Endothelial cell of umbilical vein (primary cell): ENCODE data around the gene PON1. TPM values are rescaled to one million over a fixed set of nuclear protein-coding genes. Genes with fewer than 3 reads are reported as not detected.

Experiments used
- BruUV-seq: library from RNA; stranded (reverse); fragments of 400-500 nt; replicated peaks from 2 replicates; lab custom pipeline; 2021; lab: Mats Ljungman, UMichigan
- CTCF ChIA-PET: fragments of 300-600, 350-600 bp; sonication (Branson Sonifier 250); formaldehyde crosslinking; loops from one replicate; lab custom pipeline; 2021; ENCODE audit warnings: antibody characterized with exemption, inconsistent platforms; lab: Charles Lee
- POLR2A ChIA-PET: fragments of 300-600, 350-600 bp; sonication (Branson Sonifier 250); formaldehyde crosslinking; loops from one replicate; lab custom pipeline; 2021; ENCODE audit warnings: antibody characterized with exemption, inconsistent platforms; lab: Charles Lee
- DNase-seq: peaks from one replicate; pipeline ENCODE4 v3.0.0-alpha.2; 2011; ENCODE audit warnings: low read depth, low spot score
- FAIRE-seq: peaks from 2 replicates; lab custom pipeline; 2011; peaks lifted over from hg19 to GRCh38; lab: Jason Lieb, UNC
- H2AFZ ChIP-seq: 2 replicates; pipeline ENCODE4 v1.6.0; 2012; ENCODE audit warnings: low read depth, low read length, control low read depth, inconsistent platforms
- H3K27ac ChIP-seq: 2 replicates; pipeline ENCODE4 v1.5.1; 2011; ENCODE audit warnings: low read depth, mild to moderate bottlenecking, control low read depth, low read length, moderate library complexity; ENCODE audit not compliant: insufficient read depth
- H3K27me3 ChIP-seq, 2 experiments: 2 replicates each; pipeline versions ENCODE4 v1.6.0 to v1.6.1; 2011; ENCODE audit warnings: low read length in 2 of 2, mixed read lengths in 1 of 2; ENCODE audit not compliant: control insufficient read depth in 2 of 2, insufficient read depth in 2 of 2
- H3K36me3 ChIP-seq, 2 experiments: 2 replicates in 1 of 2; 3 replicates in 1 of 2; pipeline ENCODE4 v1.5.1; 2011; ENCODE audit warnings: low read length in 2 of 2, mild to moderate bottlenecking in 1 of 2, moderate library complexity in 1 of 2; ENCODE audit not compliant: control insufficient read depth in 2 of 2, insufficient read depth in 2 of 2; ENCODE audit errors: extremely low read depth in 1 of 2
- H3K4me1 ChIP-seq: 3 replicates; pipeline ENCODE4 v1.5.1; 2011; ENCODE audit warnings: mild to moderate bottlenecking, low read length; ENCODE audit not compliant: control insufficient read depth, insufficient read depth; ENCODE audit errors: extremely low read depth
- H3K4me2 ChIP-seq: 2 replicates; pipeline ENCODE4 v1.6.1; 2011; ENCODE audit warnings: low read length, control low read depth, mixed read lengths; ENCODE audit not compliant: insufficient read depth
- H3K4me3 ChIP-seq, 3 experiments: fragments of 200-600 bp in 1 of 3; sonication (generic), shearing (Covaris generic) in 1 of 3; replicated peaks in 1 of 3; 2 replicates each; pipeline ENCODE4 v1.5.1; 2011 to 2016; ENCODE audit warnings: control low read depth in 3 of 3, low read length in 3 of 3, mild to moderate bottlenecking in 2 of 3, inconsistent platforms in 1 of 3, low read depth in 1 of 3, moderate library complexity in 1 of 3; ENCODE audit not compliant: insufficient read depth in 1 of 3
- H3K79me2 ChIP-seq: 2 replicates; pipeline ENCODE4 v1.6.0; 2012; ENCODE audit warnings: low read length, inconsistent platforms; ENCODE audit not compliant: control insufficient read depth, insufficient read depth
- H3K9ac ChIP-seq: replicated peaks from 2 replicates; pipeline ENCODE3; 2011; ENCODE audit warnings: low read length, control low read depth; ENCODE audit not compliant: insufficient read depth; ENCODE audit errors: extremely low read depth
- H3K9me1 ChIP-seq: replicated peaks from 3 replicates; pipeline ENCODE4 v1.6.0; 2011; ENCODE audit warnings: mild to moderate bottlenecking, low read length; ENCODE audit not compliant: control insufficient read depth, insufficient read depth; ENCODE audit errors: extremely low read depth
- H3K9me3 ChIP-seq: replicated peaks from 2 replicates; pipeline ENCODE4 v1.5.1; 2012; ENCODE audit warnings: low read length, inconsistent platforms; ENCODE audit not compliant: control insufficient read depth, insufficient read depth
- H4K20me1 ChIP-seq: replicated peaks from 2 replicates; pipeline ENCODE3; 2011; ENCODE audit warnings: mild to moderate bottlenecking, low read length; ENCODE audit not compliant: control insufficient read depth, insufficient read depth; ENCODE audit errors: extremely low read depth
- CTCF ChIP-seq, 2 donors: IDR thresholded peaks; 1 replicate in 1 of 2; 2 replicates in 1 of 2; pipeline ENCODE4 v1.5.1; 2011; ENCODE audit warnings: low read length in 2 of 2, mild to moderate bottlenecking in 2 of 2, moderate library complexity in 2 of 2, control low read depth in 1 of 2, inconsistent platforms in 1 of 2, low read depth in 1 of 2; ENCODE audit not compliant: insufficient read depth in 1 of 2; ENCODE audit errors: extremely low read depth in 1 of 2
- EZH2 ChIP-seq: IDR thresholded peaks from 2 replicates; pipeline ENCODE4 v1.6.1; 2012; ENCODE audit warnings: borderline replicate concordance, low read depth, mild to moderate bottlenecking, moderate library complexity, low read length, inconsistent platforms; ENCODE audit not compliant: severe bottlenecking
- FOS ChIP-seq: IDR thresholded peaks from 2 replicates; pipeline ENCODE4 v1.6.1; 2011; ENCODE audit warnings: mild to moderate bottlenecking, low read length, moderate library complexity, borderline replicate concordance; ENCODE audit not compliant: insufficient read depth
- GATA2 ChIP-seq: IDR thresholded peaks from 2 replicates; pipeline ENCODE4 v1.7.0; 2011; ENCODE audit warnings: low read depth, mild to moderate bottlenecking, moderate library complexity, mixed read lengths, low read length; ENCODE audit not compliant: insufficient read length, insufficient read depth
- JUN ChIP-seq: IDR thresholded peaks from 2 replicates; pipeline ENCODE4 v1.6.1; 2011; ENCODE audit warnings: borderline replicate concordance, low read depth; ENCODE audit not compliant: insufficient read length, insufficient read depth
- MAX ChIP-seq: IDR thresholded peaks from 2 replicates; pipeline ENCODE4 v1.6.1; 2011; ENCODE audit not compliant: insufficient read depth, insufficient read length
- MYC ChIP-seq: IDR thresholded peaks from one replicate; pipeline ENCODE4 v1.6.1; 2011; ENCODE audit warnings: mild to moderate bottlenecking, low read depth, low read length
- POLR2A ChIP-seq: IDR thresholded peaks from 2 replicates; pipeline ENCODE4 v1.6.1; 2012; ENCODE audit warnings: low read depth, mild to moderate bottlenecking, control low read depth, low read length
- POLR2AphosphoS5 ChIP-seq: IDR thresholded peaks from 2 replicates; pipeline ENCODE4 v1.6.1; 2012; ENCODE audit warnings: low read depth, mild to moderate bottlenecking, control low read depth, low read length, moderate library complexity; ENCODE audit not compliant: insufficient read depth
- dilution Hi-C: fragments of 300-500 bp; cut with MboI; formaldehyde crosslinking; loops from one replicate; pipeline ENCODE4 v1.15.0; 2019; ENCODE audit warnings: low sequenced_read_pairs; ENCODE audit not compliant: extremely low pct_ligation_motif_present
- intact Hi-C: fragments of 100-400 bp; cut with micrococcal nuclease; formaldehyde crosslinking; loops from one replicate; pipeline ENCODE4 v1.10.0; 2022
- polyA plus RNA-seq, 4 experiments: library from polyadenylated mRNA; depleted of rRNA in 3 of 4; stranded (reverse) in 3 of 4; unstranded in 1 of 4; fragments of >200 nt; gene quantifications; 2 replicates each; pipeline versions ENCODE4 v1.2.1 to v1.2.3, GENCODE V29; 2011 to 2012; ENCODE audit warnings: missing spikeins in 1 of 4
- total RNA-seq: library from RNA; stranded (reverse); gene quantifications from 2 replicates; pipeline ENCODE4 v1.2.3, GENCODE V29; 2021

PON1 gene
- total and polyA plus RNA-seq, 2 donors (not counting 3 experiments of a cell fraction or from before 2014, with no cell fraction given), result not detected

- no peak for DNase-seq
- no peaks in the 10 kb centered on the region for H3K4me1 ChIP-seq
- no peaks in the 10 kb centered on the region for H3K36me3 ChIP-seq
- H3K9me3 ChIP-seq, result no peaks in the 10 kb centered on the region
- no peaks in the 10 kb centered on the region for H4K20me1 ChIP-seq
- H3K27ac ChIP-seq, result no peak overlapping the region
- BruUV-seq, result no TSS peak
- H3K4me2 ChIP-seq, result no peak overlapping the region
- H3K4me3 ChIP-seq, result no peak overlapping the region
- CTCF ChIA-PET, result interaction anchor here (1.1 kb wide), 1 partner anchor 16 kb away, joined by 4 read pairs; no protein-coding TSS in a partner anchor
- no peak overlapping the region for H3K9ac ChIP-seq
- intact Hi-C loops, result no loop called here
- no peak for TF ChIP-seq FOS
- no peak for TF ChIP-seq JUN
- no peak for TF ChIP-seq POLR2AphosphoS5
- no peak for TF ChIP-seq CTCF (IDR thresholded peaks at IDR 0.05; ENCODE audit: extremely low read depth in 1 of 2, insufficient read depth in 1 of 2, low read depth in 1 of 2, low read length in 2 of 2)
- no peak for TF ChIP-seq POLR2A
- no peak for TF ChIP-seq GATA2
- no peak for TF ChIP-seq EZH2
- TF ChIP-seq MAX, result no peak
- TF ChIP-seq MYC, result no peak
- no peak for FAIRE-seq
- H3K9me1 ChIP-seq, result no peaks in the 10 kb centered on the region
- no peak overlapping the region for H2AFZ ChIP-seq
- H3K27me3 ChIP-seq, result no peaks in the 10 kb centered on the region
- dilution Hi-C loops, result no loop called here
- H3K79me2 ChIP-seq, result no peaks in the 10 kb centered on the region
- POLR2A ChIA-PET, result no interaction called here
Observed at GRCh38 chr7:95262875-95263274, 61.5 kb downstream of the PON1 start.
